HG02759 (cell line): Measurements from ENCODE around the gene KRTAP20-1.

Experiments used
- ATAC-seq: cut with Tn5 transposase; IDR thresholded peaks from one replicate; pipeline ENCODE4 v1.9.1; 2021; ENCODE audit warnings: mild to moderate bottlenecking, moderate library complexity; ENCODE audit not compliant: unreplicated experiment

Gene KRTAP20-1, protein sequence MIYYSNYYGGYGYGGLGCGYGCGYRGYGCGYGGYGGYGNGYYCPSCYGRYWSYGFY

DNA sequence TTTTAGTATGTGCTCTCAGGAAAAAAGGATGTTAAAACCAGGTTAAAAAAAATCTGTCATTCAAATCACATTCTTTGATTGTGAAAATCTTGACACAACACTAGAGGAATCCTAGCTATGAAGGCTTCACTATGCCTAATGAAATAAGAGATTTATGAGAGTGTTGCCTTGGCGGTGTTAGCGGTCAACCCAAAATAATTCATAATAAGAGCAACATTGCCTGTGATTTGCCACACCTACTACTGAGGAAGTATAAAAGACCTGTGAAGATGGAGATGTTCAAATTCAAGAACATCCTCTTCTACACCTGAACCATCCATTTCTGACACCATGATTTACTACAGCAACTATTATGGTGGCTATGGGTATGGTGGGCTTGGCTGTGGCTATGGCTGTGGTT lies at the start of gene KRTAP20-1:
KRTAP20-1 (plus strand) TSS at position 301 of the 400 bp plus-strand sequence; CDS start at position 331, 30 bp downstream.
- no peak for ATAC-seq

GRCh38 chr21:30567617-30568016 lies 48.6 kb upstream of the KRTAP20-1 start:
- no peak for ATAC-seq

DNA sequence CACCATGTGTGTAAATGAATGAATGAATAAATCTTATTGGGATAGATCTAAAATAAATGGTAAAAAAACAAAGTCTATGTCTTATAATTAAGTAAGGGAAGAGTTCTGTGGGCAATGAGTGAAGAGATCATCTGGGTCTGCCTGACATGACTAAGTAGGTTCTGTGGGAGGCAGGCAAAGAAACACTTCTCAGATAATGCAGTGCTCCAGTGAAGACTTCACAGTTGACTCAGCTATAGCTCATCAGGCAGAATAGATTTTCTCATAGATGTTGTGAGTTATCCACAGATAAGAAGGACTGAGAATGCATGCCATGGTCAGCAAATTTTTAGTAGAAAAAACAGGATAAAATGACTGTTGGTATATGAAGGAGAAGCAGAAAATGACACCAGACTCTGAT lies 38.5 kb upstream of the KRTAP20-1 start:
- ATAC-seq, result no peak

- ATAC-seq, result no peak
Measured at GRCh38 chr21:30579346-30579745, 36.9 kb upstream of the KRTAP20-1 start.

DNA sequence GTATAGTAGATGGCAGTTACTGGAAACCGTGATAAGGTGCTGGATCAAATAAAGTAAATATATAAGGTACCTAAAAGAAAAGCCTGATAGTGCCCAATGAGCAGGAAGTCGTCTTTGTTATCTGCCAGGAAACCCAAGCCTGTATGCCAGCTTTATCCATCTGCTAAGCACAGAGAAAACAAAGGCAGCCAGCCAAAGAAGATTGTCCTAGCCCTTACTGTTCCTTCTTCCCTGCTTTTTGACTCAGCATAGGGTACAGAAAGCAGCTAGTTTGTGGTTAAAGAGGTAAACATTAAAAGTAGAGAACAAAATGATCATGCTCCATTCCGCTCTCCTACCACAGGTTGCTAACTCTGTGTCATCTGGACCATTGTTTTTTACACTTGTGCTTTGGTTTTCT lies 36.1 kb upstream of the KRTAP20-1 start:
- no peak for ATAC-seq

DNA sequence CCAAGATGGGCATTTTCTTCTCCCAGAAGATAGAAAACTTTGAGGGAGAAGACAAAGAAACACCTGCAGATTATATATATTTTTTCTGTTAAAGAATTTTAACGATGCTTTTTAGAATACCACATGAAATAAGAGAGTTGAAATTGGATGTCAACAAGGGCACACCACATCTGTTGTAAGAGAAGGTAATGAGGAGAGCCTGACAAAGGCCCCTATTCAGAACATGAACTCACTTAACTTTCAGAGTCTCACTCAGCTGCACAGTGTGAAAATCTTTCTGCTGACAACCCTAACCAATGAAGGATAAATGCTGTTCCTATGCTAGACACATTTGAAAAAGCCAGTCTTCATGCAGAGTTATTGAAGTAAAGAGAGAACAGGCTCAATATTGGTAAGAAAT lies 33.4 kb upstream of the KRTAP20-1 start:
- ATAC-seq, result no peak

DNA sequence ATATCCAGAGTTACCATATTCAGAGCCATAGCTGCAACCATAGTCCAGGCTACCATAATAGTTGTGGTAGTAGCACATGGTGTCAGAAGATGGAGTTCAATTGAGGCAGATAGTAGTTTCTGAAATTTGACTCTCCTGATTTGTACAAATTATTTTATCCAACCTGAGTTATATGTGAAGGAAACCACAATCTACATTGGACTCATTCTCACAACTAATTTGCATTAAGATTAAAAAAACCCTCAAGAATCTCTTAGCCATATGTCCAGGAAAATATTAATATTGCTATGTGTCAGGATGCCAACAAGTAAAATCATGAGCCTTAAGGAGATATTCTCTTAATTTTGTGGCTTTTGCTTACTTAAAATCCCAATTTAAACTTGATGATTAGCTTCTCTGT lies 25.9 kb upstream of the KRTAP20-1 start, which contains the start of gene KRTAP22-2:
KRTAP22-2 (minus strand) TSS at position 101 of the 400 bp plus-strand sequence.
- ATAC-seq, result no peak

DNA sequence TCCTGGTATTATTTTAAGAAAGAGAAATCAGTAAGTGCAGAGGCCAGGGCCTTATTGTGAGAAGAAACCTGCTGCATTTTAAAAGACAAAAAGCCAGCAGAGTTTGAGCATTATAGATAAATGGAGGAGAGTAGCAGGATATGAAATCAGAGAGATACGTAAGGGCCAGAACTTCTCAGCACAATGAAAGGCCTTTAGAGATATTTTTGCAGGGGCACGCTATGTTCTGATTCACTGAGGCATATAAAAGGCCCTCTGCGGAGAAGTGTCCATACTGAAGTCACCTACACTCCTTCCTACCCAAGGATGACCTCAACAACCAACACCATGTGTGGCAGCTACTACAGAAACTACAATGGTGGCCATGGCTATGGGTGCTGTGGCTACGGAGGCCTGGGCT lies 24.1 kb upstream of the KRTAP20-1 start, which contains the start of gene KRTAP6-3:
KRTAP6-3 (plus strand) TSS at position 301 of the 400 bp plus-strand sequence; CDS start at position 307, 6 bp downstream.
- no peak for ATAC-seq

GRCh38 chr21:30598802-30599201 lies 17.4 kb upstream of the KRTAP20-1 start, which contains the start of gene KRTAP6-2:
KRTAP6-2 (minus strand) TSS chr21:30598902; CDS start chr21:30598874, 28 bp downstream.
- ATAC-seq, result no peak

- ATAC-seq, result no peak
Measured at GRCh38 chr21:30600787-30601186, 15.4 kb upstream of the KRTAP20-1 start, which contains the start of gene KRTAP22-1. KRTAP22-1 (plus strand) TSS chr21:30601087.

DNA sequence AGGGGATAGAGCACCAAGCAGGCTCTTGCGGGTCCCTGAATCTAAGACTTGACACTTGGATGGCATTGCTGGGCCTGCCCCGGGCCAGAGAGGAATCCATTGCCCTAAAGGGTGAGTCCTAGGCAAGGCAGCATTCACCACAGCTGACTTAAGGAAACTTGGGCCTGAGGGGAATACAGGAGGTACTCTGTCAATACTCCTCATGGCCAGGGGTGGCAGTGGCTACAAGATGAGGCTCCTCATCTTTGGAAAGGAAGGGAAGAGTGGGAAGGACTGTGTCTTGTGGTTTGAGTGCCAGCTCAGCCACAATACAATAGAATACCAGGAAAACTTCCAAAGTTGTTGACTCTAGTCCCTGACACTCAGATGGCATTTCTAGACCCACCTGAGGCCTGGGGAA lies 10.3 kb upstream of the KRTAP20-1 start:
- ATAC-seq, result no peak

DNA sequence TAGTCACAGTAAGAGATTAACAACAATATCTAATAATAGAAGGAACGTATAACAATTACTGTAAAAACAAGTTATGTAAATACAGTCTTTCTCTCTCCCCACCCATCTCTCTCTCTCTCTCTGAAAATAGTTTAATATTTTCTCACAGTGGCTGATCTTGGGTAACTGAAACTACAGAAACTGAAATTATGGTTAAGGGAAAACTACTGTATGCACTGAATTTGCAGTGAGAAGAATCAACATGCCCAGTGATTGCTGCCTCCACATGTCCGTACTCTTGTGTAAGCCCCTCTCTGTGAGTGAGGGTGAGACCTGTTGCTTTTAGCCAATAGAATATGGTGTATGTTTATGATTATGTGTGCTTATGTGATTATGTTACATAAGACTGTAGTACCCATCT lies 4.1 kb upstream of the KRTAP20-1 start:
- ATAC-seq, result no peak

- ATAC-seq, result no peak
Measured at GRCh38 chr21:30613836-30614235, 2.4 kb upstream of the KRTAP20-1 start, which contains the start of gene KRTAP6-1. KRTAP6-1 (minus strand) TSS chr21:30613930; CDS start chr21:30613904, 26 bp downstream.

GRCh38 chr21:30615199-30615598 lies 1.0 kb upstream of the KRTAP20-1 start:
- no peak for ATAC-seq

GRCh38 chr21:30620080-30620479 lies 3.9 kb downstream of the KRTAP20-1 start:
- ATAC-seq, result no peak

- ATAC-seq, result no peak
Measured at GRCh38 chr21:30620522-30620921, 4.3 kb downstream of the KRTAP20-1 start, which contains the start of gene KRTAP20-4. KRTAP20-4 (plus strand) TSS chr21:30620627.

DNA sequence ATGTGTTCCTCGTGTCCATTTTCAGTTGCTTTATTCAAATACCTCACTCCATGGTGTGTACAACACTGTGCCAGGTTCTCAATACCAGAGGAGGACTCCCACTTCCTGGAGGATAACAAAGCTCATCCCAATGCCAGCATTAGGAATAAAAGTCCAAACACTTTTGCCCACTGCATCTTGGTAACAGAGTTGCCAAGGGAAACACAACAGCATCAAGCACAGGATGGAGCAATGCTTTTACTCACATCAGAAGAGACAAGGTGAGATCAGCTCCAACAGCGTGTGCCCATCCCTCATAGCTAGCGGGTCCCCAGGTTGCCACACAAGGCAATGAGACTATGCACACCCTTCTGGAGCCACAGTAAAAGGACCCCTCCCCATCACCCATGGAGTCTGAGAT lies 7.1 kb downstream of the KRTAP20-1 start:
- ATAC-seq, result no peak

DNA sequence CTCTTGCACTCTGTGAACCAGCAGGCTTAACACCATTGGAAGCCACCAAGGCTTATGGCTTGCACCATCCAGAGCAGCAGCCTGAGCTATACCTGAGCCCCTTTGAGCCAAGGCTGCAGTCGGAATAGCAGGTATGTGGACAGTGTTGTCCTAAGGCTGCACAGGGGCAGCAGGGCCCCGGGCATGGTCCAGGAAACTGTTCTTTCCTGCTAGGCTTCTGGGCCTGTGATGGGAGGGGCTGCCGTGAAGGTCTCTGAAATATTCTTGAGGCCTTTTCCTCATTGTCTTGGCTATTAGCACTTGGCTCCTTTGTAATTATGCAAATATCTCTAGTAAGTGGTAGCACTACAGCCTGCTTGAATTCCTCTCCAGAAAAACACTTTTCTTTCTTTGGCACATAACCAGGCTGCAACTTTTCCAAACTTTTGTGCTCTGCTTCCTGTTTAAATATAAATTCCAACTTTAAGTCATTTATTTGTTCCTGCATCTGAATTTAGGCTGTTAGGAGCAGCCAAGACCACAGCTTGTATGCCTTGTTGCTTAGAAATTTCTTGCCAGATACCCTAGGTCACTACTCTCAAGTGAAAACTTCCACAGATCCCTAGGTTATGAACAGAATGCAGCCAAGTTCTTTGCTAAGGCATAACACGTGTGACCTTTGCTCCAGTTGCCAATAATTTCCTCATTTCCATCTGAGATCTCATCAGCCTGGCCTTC lies 9.4 kb downstream of the KRTAP20-1 start:
- no peak for ATAC-seq

GRCh38 chr21:30628109-30628508 lies 11.9 kb downstream of the KRTAP20-1 start:
- ATAC-seq, result no peak

- no peak for ATAC-seq
Measured at GRCh38 chr21:30629200-30629599, 13.0 kb downstream of the KRTAP20-1 start.

GRCh38 chr21:30634906-30635305 lies 18.7 kb downstream of the KRTAP20-1 start, which contains the start of gene KRTAP20-2:
KRTAP20-2 (plus strand) TSS chr21:30635206; CDS start chr21:30635264, 58 bp downstream.
- no peak for ATAC-seq

DNA sequence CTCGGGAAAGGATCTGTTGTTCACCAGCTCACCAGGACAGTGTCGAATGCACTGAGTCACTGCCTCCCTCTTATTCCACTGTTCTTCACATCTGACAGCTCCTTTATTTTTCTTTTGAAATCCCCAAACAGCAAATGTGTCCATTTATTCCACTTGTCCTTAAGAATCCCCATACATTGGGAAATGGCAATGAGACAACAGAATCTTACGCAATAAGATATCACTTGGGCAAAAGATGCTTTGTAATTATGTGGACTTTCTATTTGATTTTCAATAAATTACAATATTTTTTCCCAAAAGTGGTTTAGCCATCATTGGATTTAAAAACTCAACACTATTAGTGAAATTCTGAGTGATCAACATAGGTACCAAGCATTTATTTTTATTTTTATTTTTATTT lies 22.5 kb downstream of the KRTAP20-1 start:
- ATAC-seq, result no peak
